ENCODE data around the gene MMP24. TPM values are rescaled to one million over a fixed set of nuclear protein-coding genes. Genes with fewer than 3 reads are reported as not detected.
"Not testable (repeated sequence)": the region's sequence is repeated elsewhere in the genome, so short reads cannot be mapped to it uniquely, and the experiment has no call there.

The MMP24 gene
- total RNA-seq, 2 donors from 2014 or later: not detected

GRCh38 chr20:35243317-35243716 is 16.8 kb downstream of the MMP24 start:
- no peak for DNase-seq (ENCODE audit: low spot score in 2 of 2)
- Mint-ChIP-seq H3K27ac (no peak overlapping the region), H3K36me3 (no peaks in the 10 kb centered on the region), H3K9me3 (no peaks in the 10 kb centered on the region)
- ATAC-seq: no peak

- Mint-ChIP-seq H3K36me3 (no peaks in the 10 kb centered on the region), H3K27ac (no peak overlapping the region), H3K9me3 (no peaks in the 10 kb centered on the region)
- DNase-seq (ENCODE audit: low spot score in 2 of 2) (no peak), ATAC-seq (no peak)
Measured at GRCh38 chr20:35243986-35244385, 17.5 kb downstream of the MMP24 start.

- Mint-ChIP-seq H3K36me3 (no peaks in the 10 kb centered on the region), H3K27ac (no peak overlapping the region), H3K9me3 (no peaks in the 10 kb centered on the region)
- DNase-seq (ENCODE audit: low spot score in 2 of 2): no peak
- ATAC-seq: no peak
Measured at GRCh38 chr20:35246723-35247122, 20.2 kb downstream of the MMP24 start.

DNA sequence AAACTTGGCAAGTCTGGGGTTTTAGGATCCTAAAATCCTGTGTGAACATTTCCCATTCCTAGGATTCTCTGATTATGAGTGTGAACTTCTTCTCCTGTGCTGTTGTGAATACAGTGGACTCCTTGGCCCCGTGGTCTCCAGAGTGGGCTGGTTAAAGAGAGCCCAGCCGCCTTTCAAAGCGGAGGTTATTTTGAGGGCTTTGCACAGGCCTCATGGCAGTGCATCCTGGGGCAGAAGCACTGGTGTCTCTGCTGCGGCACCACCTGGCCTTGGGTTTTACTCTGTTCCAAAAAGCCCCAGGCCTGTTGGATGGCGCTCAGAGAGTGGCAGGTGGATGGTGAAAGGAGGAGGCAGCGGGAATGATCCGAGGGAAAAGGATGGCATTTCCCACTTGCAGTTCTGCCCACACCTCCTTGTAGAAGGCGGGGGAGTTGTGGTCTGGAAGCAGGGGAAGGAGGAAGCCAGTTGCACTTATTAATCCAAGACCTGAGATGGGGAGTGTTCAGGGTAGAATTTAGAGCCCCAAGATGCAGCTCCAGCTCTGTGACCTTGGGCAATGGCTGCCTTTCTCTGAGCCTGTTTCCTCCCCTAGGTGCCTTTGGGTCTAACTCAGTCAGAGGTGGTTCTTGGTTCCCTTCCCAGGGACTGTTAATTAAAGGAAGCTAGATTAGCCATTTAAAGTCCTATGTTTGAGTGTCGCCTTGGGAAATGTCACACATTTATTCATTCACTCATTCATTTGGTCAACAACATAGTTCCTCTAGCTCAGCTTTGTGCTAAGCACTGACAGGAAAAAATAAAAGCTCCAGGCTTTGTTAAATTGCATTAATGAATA is 22.4 kb downstream of the MMP24 start:
- H3K36me3 Mint-ChIP-seq: no peaks in the 10 kb centered on the region
- H3K27ac Mint-ChIP-seq: no peak overlapping the region
- no peak for ATAC-seq
- DNase-seq (ENCODE audit: low spot score in 2 of 2): no peak
- H3K9me3 Mint-ChIP-seq: no peaks in the 10 kb centered on the region

GRCh38 chr20:35251613-35251940 is 25.1 kb downstream of the MMP24 start:
- DNase-seq (ENCODE audit: low spot score in 2 of 2) (no peak), ATAC-seq (no peak)
- peak overlapping the region; percentile 28 to 84 for H3K27ac Mint-ChIP-seq
- no peaks in the 10 kb centered on the region for H3K36me3 Mint-ChIP-seq
- H3K9me3 Mint-ChIP-seq: no peaks in the 10 kb centered on the region

DNA sequence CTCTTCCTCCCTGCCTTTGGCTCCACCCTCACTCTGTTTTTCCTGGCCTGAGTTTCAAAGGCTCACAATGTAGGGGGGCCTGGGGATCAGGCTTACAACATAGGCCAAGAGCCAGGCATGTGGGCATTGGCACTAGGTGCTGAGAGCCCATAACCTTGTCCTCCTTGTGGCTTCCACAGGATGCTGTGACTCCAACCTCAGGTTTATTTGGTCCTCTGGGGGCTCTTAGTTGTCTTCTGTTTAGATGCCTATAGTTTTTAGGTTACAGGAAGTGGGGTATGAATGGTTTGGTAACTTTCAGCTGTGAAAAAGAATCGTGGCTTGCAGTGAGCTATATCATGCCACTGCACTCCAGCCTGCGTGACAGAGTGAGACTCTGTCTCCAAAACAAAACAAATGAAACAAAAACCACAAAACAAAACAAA is 25.6 kb downstream of the MMP24 start:
- Mint-ChIP-seq H3K9me3 (no peaks in the 10 kb centered on the region), H3K27ac (peak overlapping the region; percentile 28 to 89), H3K36me3 (no peaks in the 10 kb centered on the region)
- DNase-seq (ENCODE audit: low spot score in 2 of 2): no peak
- ATAC-seq: peak; percentile 76 to 98

- ATAC-seq: peak in 1 of 2 donors; percentile 33
- peak overlapping the region; percentile 28 to 89 for H3K27ac Mint-ChIP-seq
- not testable (repeated sequence) for H3K9me3 Mint-ChIP-seq; H3K36me3 Mint-ChIP-seq; DNase-seq (ENCODE audit: low spot score in 2 of 2)
Measured at GRCh38 chr20:35252598-35252997, 26.1 kb downstream of the MMP24 start.

- no peak overlapping the region for H3K27ac Mint-ChIP-seq
- no peaks in the 10 kb centered on the region for H3K9me3 Mint-ChIP-seq
- H3K36me3 Mint-ChIP-seq: no peaks in the 10 kb centered on the region
- DNase-seq (ENCODE audit: low spot score in 2 of 2) (no peak), ATAC-seq (no peak)
Measured at GRCh38 chr20:35253010-35253409, 26.5 kb downstream of the MMP24 start.

DNA sequence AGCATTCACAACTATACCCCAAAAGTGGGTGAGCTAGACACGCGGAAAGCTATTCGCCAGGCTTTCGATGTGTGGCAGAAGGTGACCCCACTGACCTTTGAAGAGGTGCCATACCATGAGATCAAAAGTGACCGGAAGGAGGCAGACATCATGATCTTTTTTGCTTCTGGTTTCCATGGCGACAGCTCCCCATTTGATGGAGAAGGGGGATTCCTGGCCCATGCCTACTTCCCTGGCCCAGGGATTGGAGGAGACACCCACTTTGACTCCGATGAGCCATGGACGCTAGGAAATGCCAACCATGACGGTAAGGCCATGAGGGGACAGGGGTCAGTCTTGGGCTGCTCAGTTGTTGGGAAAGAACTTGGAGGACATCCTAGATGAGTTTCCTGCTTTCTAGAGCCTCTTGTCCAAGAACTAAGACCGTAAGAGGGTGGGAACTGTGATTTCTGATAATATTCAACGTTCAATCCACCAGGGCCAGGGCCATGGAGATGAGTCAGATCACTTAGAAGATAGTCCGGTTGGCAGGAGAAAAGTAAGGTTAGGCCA is 28.0 kb downstream of the MMP24 start:
- DNase-seq (ENCODE audit: low spot score in 2 of 2) (no peak), ATAC-seq (no peak)
- H3K36me3 Mint-ChIP-seq: no peaks in the 10 kb centered on the region
- H3K9me3 Mint-ChIP-seq: no peaks in the 10 kb centered on the region
- no peak overlapping the region for H3K27ac Mint-ChIP-seq

GRCh38 chr20:35257175-35257909 is 30.9 kb downstream of the MMP24 start:
- Mint-ChIP-seq H3K27ac (no peak overlapping the region), H3K9me3 (no peaks in the 10 kb centered on the region), H3K36me3 (no peaks in the 10 kb centered on the region)

DNA sequence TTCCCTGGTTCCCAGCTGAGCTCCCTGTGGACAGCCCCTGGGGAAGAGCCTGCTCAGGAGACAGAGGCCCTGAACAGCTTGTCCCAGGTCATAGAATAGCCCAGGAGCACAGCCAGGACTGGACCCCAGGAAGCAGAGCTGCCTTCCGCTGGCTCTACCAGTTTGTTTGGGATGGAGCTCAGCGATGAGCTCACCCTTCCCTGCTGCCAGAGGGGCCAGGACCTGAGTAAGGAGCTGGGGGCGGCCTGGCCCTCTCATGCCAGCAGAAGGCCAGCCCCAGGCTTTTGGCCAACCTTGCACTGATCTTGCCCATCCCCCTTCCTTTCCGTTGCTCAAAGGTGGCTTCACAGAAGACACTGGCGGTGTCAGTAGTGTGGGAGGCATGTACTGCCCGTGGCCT is 33.9 kb downstream of the MMP24 start:
- Mint-ChIP-seq H3K36me3 (no peaks in the 10 kb centered on the region), H3K9me3 (no peaks in the 10 kb centered on the region), H3K27ac (peak overlapping the region; percentile 29 to 55)
- DNase-seq (ENCODE audit: low spot score in 2 of 2): no peak
- ATAC-seq: no peak

More at GRCh38 chr20:35257175-35257909, 30.9 kb downstream of the MMP24 start:
- ATAC-seq (no peak), DNase-seq (ENCODE audit: low spot score in 2 of 2) (no peak)

DNA sequence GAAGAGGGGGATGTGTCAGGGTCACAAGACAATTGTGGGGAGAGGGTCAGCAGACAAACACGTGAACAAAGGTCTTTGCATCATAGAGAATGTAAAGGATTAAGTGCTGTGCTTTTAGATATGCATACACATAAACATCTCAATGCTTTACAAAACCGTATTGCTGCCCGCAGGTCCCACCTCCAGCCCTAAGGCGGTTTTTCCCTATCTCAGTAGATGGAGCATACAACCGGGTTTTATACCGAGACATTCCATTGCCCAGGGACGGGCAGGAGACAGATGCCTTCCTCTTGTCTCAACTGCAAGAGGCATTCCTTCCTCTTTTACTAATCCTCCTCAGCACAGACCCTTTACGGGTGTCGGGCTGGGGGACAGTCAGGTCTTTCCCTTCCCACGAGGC is 35.8 kb downstream of the MMP24 start:
- not testable (repeated sequence) for ATAC-seq; H3K9me3 Mint-ChIP-seq; H3K36me3 Mint-ChIP-seq; H3K27ac Mint-ChIP-seq; DNase-seq (ENCODE audit: low spot score in 2 of 2)

DNA sequence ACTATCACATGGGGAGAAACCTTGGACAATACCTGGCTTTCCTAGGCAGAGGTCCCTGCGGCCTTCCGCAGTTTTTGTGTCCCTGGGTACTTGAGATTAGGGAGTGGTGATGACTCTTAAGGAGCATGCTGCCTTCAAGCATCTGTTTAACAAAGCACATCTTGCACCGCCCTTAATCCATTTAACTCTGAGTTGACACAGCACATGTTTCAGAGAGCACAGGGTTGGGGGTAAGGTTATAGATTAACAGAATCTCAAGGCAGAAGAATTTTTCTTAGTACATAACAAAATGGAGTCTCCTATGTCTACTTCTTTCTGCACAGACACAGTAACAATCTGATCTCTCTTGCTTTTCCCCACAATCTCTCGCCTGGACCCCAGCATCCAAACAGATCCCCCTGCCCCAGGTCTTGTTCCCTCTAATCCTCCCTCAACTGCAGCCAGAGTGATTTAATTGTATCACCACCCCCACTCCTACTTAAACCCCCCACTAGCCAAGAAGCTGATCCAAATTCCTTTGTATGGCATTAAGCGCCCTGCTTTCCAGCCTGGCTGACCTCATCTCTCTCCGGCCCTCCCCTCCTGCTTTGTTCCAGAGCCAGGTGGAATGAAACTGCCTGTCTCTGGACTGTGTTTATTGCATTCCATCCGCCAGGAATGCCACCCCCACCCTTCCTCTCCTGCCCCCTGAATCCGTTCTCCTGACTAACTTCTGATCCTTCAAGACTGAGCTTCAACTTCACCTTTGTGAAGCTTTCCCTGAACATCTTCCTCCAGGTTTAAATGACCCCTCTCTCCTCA is 36.4 kb downstream of the MMP24 start:
- ATAC-seq; DNase-seq (ENCODE audit: low spot score in 2 of 2); H3K36me3 Mint-ChIP-seq; H3K9me3 Mint-ChIP-seq: not testable (repeated sequence)
- H3K27ac Mint-ChIP-seq: peak overlapping the region in 1 of 2 donors; percentile 41

- H3K27ac Mint-ChIP-seq: peak overlapping the region in 1 of 2 donors; percentile 78
- DNase-seq (ENCODE audit: low spot score in 2 of 2) (no peak), ATAC-seq (no peak)
- no peaks in the 10 kb centered on the region for H3K9me3 Mint-ChIP-seq
- peaks cover 0 to 5% of the 10 kb centered on the region in 2 donors for H3K36me3 Mint-ChIP-seq
Measured at GRCh38 chr20:35263532-35264341, 37.2 kb downstream of the MMP24 start.

DNA sequence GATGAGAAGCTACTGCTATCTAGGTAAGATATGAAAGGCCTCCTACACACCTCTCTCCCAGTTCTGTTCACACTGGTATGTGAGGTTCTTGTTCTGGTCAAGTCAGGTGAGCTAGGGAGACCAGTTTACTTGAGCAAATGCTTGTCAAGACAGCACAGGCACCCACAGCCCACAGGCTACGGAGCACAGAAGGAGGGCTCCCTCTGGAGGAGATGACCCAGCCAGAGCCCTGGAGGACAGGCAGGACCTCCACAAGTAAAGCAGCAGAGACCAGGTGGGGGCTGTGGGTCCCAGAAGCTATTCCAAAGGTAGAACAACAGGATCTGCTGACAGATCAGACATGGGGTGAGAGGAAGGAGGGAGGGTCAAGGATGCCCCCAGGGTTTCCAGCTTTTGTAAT is 38.3 kb downstream of the MMP24 start:
- ATAC-seq (no peak), DNase-seq (ENCODE audit: low spot score in 2 of 2) (no peak)
- no peak overlapping the region for H3K27ac Mint-ChIP-seq
- H3K36me3 Mint-ChIP-seq: peaks cover 0 to 5% of the 10 kb centered on the region in 2 donors
- H3K9me3 Mint-ChIP-seq: no peaks in the 10 kb centered on the region

DNA sequence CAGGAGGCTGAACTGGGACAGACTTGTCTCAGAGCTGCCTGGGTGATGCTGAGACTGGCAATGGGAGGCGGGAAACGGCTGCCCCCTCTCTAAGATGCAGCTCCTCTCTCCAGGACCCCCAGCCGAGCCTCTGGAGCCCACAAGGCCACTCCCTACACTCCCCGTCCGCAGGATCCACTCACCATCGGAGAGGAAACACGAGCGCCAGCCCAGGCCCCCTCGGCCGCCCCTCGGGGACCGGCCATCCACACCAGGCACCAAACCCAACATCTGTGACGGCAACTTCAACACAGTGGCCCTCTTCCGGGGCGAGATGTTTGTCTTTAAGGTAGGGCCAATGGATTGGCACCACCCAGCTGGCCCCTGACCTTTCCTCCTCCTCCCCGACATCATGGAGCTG is 40.6 kb downstream of the MMP24 start:
- H3K9me3 Mint-ChIP-seq: no peaks in the 10 kb centered on the region
- ATAC-seq (no peak), DNase-seq (ENCODE audit: low spot score in 2 of 2) (no peak)
- H3K36me3 Mint-ChIP-seq: peaks cover 0 to 5% of the 10 kb centered on the region in 2 donors
- H3K27ac Mint-ChIP-seq: no peak overlapping the region
